HG03139 (cell line): Measurements from ENCODE around the gene CROCC.
"Not testable (repeated sequence)": the region's sequence is repeated elsewhere in the genome, so short reads cannot be mapped to it uniquely, and the experiment has no call there.

ENCODE experiments used
- ATAC-seq: cut with Tn5 transposase; IDR thresholded peaks from one replicate; pipeline ENCODE4 v1.9.1; 2021; ENCODE audit not compliant: unreplicated experiment

CROCC gene

GRCh38 chr1:16964169-16964568 is 42.4 kb downstream of the CROCC start:
- not testable (repeated sequence) for ATAC-seq

- no peak for ATAC-seq
These were observed 43.8 kb downstream of the CROCC start for GRCh38 chr1:16965486-16966067.

- no peak for ATAC-seq
These were observed 44.6 kb downstream of the CROCC start for GRCh38 chr1:16966282-16966681.

GRCh38 chr1:16967095-16967575 is 45.4 kb downstream of the CROCC start:
- ATAC-seq = no peak

DNA sequence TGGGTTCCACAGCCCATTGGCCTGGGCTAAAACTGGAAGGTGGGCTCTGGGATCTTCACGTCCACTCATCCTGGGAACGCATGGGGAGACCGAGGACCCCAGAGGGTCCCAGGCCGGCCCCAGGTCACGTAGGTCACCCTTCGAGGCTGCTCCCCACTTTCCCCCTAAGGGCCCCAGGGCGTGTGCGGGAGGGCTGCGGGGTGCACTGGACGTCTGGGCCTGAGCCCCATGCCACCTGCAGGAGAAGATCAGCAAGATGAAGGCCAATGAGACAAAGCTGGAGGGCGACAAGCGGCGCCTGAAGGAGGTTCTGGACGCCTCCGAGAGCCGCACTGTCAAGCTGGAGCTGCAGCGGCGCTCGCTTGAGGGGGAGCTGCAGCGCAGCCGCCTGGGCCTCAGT is 46.2 kb downstream of the CROCC start:
- no peak for ATAC-seq

GRCh38 chr1:16968372-16968771 is 46.6 kb downstream of the CROCC start:
- ATAC-seq = no peak

- no peak for ATAC-seq
These were observed 47.4 kb downstream of the CROCC start for GRCh38 chr1:16969057-16969611.

DNA sequence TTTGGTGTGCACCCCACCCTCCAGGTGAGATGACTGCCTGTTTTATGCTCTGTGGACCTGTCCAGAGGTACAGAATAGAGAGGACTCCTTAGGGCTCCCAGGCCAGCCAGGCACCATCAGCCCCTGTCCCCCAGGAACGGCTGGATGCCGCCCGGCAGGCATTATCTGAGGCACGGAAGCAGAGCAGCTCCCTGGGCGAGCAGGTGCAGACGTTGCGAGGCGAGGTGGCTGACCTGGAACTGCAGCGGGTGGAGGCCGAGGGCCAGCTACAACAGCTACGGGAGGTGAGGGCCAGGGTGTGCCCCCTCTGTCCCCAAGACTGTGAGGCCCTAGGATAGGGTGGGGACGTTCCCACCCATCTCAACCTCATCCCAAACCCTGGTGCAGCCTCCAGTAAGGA is 47.9 kb downstream of the CROCC start:
- ATAC-seq = no peak

DNA sequence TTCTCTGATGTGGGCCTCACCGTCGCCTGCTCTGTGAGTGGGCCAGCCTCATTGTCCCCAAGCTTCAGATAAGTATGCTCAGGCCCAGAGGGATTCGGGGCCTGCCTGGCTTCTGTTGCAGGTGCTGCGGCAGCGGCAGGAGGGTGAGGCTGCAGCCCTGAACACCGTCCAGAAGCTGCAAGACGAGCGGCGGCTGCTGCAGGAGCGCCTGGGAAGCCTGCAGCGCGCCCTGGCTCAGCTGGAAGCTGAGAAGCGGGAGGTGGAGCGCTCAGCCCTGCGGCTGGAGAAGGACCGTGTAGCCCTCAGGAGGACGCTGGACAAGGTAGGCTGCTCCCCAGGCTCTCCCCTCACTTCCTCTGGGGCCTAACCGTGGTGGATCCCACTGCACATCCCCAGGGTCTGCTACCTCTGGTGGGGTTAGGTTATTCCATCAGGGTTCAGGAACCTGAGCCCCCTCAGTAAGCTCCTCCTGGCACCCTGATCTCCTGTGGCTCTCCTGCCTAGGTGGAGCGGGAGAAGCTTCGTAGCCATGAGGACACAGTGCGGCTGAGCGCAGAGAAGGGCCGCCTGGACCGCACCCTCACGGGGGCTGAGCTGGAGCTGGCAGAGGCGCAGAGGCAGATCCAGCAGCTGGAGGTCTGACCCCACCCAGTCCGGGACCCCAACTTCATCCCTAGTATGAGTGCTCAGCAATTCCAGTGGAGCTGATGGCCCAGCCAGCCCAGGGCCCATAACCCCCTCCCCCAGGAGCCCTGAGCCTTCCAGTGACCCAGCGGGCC is 48.6 kb downstream of the CROCC start:
- no peak for ATAC-seq

- no peak for ATAC-seq
These were observed 49.8 kb downstream of the CROCC start for GRCh38 chr1:16971341-16972188.

DNA sequence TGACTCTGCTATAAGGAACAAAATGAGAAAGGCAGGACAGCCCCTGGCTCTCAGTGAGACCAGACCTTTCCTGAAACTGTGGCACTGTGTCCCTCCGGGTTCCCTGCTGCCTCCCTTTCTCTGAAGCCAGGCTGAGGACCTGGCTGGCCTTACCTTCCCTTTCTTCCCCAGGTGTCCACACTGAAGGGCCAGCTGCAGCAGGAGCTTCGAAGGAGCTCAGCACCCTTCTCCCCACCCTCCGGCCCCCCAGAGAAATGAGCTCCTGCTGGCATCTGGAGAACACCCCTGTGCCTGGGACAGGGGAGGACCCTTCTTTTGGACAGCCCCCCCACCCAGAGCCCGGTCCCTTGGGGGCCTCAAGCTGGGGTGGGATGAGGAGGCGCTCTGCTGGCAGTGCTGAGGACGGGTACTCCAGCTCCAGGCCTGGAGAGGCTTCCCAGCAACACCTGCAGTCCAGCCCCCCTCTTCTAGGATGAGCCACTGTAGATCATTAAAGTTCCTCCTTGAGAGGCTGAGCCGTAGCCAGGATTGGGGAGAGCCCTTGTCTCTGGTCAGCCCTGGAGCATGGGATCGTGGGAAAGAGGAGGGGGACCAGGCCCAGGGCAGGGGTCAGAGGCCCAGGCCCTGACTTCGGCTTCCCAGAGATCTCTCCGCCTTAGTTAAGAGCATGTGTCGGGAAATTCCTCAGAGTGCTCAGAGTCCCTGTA is 50.6 kb downstream of the CROCC start:
- no peak for ATAC-seq

- no peak for ATAC-seq
These were observed 51.5 kb downstream of the CROCC start for GRCh38 chr1:16973215-16973614.

DNA sequence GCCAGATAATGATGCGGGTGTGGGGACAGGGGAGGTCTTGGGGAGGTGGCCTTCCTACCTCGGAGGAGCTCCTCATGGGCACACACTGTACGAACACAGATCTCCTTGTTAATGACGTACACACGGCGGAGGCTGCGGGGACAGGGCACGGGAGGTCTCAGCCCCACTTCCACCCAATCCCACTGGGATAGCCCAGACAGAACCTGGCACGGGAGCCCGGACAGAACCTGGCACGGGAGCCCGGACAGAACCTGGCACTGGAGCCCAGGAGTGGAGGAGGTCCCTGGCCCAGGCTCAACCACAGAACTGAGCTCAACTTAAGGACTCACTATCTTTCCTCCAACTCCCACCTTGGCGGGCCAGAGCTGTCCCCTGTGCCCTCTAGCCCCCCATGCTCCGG is 53.5 kb downstream of the CROCC start:
- ATAC-seq = no peak

GRCh38 chr1:16975838-16976237 is 54.1 kb downstream of the CROCC start:
- ATAC-seq = no peak

DNA sequence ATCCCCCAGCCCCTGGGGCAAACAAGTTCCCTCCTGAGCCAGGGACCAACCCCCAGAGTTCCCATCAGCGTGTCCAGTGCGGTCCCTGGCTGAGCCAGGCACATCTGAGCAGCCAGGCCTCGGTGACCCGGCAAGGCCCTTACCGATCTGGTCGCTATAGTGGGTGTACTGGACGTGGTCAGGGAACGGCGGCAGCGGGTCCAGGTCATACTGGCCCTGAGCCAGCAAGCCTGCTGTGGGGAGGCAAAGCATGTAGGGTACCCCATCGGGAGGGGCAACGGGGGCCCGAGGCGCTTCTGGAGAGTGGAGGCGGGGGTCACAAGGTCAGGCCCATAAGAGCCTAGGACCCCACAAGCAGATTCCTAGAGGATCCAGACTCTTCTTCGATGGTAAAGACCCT is 55.2 kb downstream of the CROCC start:
- no peak for ATAC-seq

DNA sequence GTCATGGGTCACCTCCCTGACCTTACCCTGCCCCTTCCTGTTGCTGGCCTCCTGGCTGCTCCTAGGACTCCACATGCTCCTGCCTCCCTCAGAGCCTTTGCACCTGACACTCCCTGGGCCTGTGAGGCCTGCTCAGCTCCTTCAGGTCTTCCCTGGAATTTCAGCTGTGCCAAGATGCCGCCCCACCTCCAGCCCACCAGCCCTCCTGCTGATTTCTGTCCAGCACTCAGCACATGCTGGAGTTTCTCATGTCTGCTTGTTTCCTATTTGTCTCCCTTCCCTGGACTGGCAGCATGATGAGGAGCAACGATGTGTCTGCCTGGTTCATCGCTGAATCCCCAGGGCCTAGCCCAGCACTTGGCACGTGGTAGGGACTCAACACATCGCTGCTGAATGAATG is 55.6 kb downstream of the CROCC start:
- no peak for ATAC-seq

DNA sequence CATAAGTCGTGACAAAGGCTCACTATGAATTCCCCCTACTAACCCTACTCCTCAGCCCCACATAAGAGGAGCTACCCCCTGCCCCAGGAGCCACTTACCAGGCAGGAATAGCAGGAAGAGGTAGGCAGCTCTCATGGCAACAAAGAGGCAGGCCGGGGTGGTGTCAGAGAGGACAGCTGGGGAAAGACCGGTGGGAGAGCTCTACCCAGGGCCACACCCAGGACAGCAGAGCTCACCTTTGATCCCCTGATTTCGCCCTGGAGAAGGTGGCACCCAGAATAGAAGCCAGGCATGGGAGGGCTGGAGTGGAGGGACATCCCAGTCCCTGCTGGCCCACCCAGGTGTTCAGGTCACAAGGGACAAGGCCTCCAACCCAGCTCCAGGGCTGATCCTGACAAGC is 56.4 kb downstream of the CROCC start:
- ATAC-seq = no peak

- ATAC-seq = no peak
These were observed 57.1 kb downstream of the CROCC start for GRCh38 chr1:16978567-16979474.

DNA sequence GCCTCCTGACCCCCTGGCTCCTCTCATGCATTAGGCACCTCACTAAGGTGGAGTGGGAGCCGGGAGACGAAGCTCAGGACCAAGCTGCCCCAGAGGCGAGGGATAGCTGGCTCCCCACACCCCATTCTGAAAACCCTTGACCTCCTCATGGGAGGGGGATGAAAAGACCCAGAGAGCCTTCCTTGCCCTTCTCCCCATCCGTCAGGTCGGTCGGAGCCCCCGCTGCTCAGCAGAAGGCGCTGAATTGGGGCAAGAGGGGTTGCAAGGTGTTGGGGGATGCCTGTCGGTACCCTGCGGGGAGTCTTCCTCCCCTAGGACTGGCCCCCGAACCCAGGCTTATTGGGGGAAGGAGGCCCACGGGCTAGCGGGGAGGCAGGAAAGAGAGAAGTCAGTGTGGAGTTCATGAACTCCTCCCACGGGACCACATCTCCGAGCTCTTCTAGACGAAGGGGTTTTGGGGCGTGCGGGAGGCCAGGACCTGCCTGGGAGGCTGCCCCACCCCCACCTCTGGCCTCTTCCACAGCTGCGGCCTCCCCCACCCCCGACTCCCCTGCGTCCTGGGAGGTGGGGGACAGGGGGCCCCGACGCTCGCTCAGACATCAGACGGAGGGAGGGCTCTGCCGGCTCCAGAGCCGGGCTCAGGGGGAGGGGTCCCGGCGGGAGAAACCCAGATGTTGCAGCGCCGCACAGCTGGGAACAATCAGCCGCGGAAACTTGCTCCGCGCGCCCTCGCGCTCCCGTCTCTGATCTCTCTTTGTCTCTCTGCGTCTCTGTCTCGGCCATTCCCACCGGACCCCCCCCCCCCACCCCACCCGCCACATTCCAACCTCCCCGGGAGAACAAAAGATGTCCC is 58.0 kb downstream of the CROCC start:
- ATAC-seq = no peak
